Stomach (tissue), 9 donors: Measurements from ENCODE around the gene AKNA. TPM values are rescaled to one million over a fixed set of nuclear protein-coding genes. Genes with fewer than 3 reads are reported as not detected.

Experiments used
- DNase-seq, 2 donors: peaks; one replicate each; pipeline versions ENCODE4 v3.0.0 to v3.0.0-alpha.2; 2013 to 2019
- H3K27ac ChIP-seq, 5 donors: fragments of 200-600 bp in 4 of 5; sonication (generic) in 4 of 5; one replicate each; pipeline ENCODE4 v1.5.1; 2013 to 2019; ENCODE audit warnings: mild to moderate bottlenecking in 1 of 5, moderate library complexity in 1 of 5
- H3K27me3 ChIP-seq, 3 donors: fragments of 200-600 bp; sonication (generic); one replicate each; pipeline ENCODE4 v1.5.1; 2017 to 2019; ENCODE audit warnings: mixed run types in 1 of 3
- H3K36me3 ChIP-seq, 4 donors: fragments of 200-600 bp; sonication (generic); 1 replicate in 3 of 4; 2 replicates in 1 of 4; pipeline ENCODE4 v1.5.1; 2016 to 2019
- H3K4me1 ChIP-seq, 4 donors: fragments of 200-600 bp; sonication (generic); one replicate each; pipeline ENCODE4 v1.5.1; 2016 to 2019
- H3K4me3 ChIP-seq, 4 donors: fragments of 200-600 bp; sonication (generic) in 3 of 4; one replicate each; pipeline ENCODE4 v1.5.1; 2016 to 2019; ENCODE audit warnings: mild to moderate bottlenecking in 1 of 4
- H3K9me3 ChIP-seq, 4 donors: fragments of 200-600 bp; sonication (generic); one replicate each; pipeline ENCODE4 v1.5.1; 2016 to 2019
- EP300 ChIP-seq: sonication (generic); formaldehyde crosslinking; IDR thresholded peaks from one replicate; pipeline ENCODE4 v1.6.1; 2017; ENCODE audit warnings: antibody characterized with exemption
- POLR2A ChIP-seq, 4 donors: fragments of 450-650 bp; IDR thresholded peaks; one replicate each; pipeline ENCODE4 v1.6.1; 2016; ENCODE audit warnings: antibody characterized with exemption in 4 of 4, control low read depth in 2 of 4, mild to moderate bottlenecking in 1 of 4, moderate library complexity in 1 of 4
- POLR2AphosphoS5 ChIP-seq, 3 donors: sonication (generic); formaldehyde crosslinking; IDR thresholded peaks; one replicate each; pipeline ENCODE4 v1.6.1; 2016; ENCODE audit warnings: antibody characterized with exemption in 3 of 3
- WGBS, 5 donors: extraction: QIAGEN DNeasy Blood & Tissue Kit in 3 of 5; methylation state at CpG; one replicate each; pipeline versions ENCODE4 v1.1.5 to v1.1.7; 2013 to 2018; 5-methylcytosine and 5-hydroxymethylcytosine counted together
- intact Hi-C: fragments of 100-400 bp; cut with DNase I; formaldehyde crosslinking; loops from one replicate; pipeline ENCODE4 v1.15.1; 2023; ENCODE audit warnings: low total_unique reads
- polyA plus RNA-seq, 3 donors: library from polyadenylated mRNA; stranded (reverse); fragments of 200-250 nt; gene quantifications; one replicate each; pipeline ENCODE4 v1.2.3, GENCODE V29; 2013
- total RNA-seq, 5 donors: library from RNA; depleted of rRNA; stranded (reverse); fragments of >200 nt; gene quantifications; one replicate each; pipeline versions ENCODE4 v1.1.0 to v1.2.3, GENCODE V29; 2014 to 2016
- TF ChIP-seq, protein P1 (sequence below), 7 experiments: fragments of 450-650 bp in 4 of 7; fragments of 200-600 bp in 3 of 7; sonication (generic) in 3 of 7; IDR thresholded peaks; one replicate each; pipeline ENCODE4 v1.5.1; 2016 to 2019; ENCODE audit warnings: antibody characterized with exemption in 7 of 7, control low read depth in 2 of 7, mild to moderate bottlenecking in 1 of 7
- donor health status: healthy with polysubstance abuse.
- donor health status: Bipolar disorder and iron deficiency.
- donor health status: healthy.

The AKNA gene
- total and polyA plus RNA-seq, 8 donors, result 12.2 to 85.8 (median 16.6) TPM

DNA sequence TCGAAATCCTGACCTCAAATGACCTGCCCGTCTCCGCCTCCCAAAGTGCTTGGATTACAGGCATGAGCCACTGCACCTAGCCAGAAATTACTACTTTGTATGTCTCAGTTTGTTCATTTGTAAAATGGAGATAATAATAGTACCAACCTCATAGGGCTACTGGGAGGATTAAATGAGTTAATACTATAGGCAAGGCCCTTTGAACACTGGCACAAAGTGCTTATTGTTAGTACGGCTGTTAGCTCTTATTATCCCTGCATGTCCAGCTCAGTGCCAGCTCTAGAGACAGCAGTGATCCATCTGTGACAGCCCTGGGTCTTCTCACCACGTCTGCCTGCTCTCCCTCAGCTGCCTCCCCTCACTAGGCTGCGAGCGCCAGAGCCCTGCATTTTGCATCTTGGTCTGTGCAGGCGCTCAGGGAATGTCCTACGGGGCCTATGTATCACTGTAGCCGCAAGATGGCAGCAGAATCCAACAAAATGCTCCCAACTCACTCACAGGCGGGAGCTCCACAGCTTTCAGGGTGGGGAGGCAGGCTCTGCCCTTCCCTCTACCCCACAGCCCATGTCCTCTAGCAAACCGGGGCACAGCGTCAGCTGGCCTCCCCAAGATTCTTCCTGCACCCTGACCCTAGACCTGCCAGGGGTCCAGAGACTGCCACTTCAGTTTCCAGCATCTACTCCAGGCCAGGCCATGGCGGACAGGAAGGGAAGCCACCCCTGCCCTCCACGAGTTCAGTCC lies 17.7 kb upstream of the AKNA start:
- no peak overlapping the region for H3K4me3 ChIP-seq
- TF ChIP-seq, protein P1, sequence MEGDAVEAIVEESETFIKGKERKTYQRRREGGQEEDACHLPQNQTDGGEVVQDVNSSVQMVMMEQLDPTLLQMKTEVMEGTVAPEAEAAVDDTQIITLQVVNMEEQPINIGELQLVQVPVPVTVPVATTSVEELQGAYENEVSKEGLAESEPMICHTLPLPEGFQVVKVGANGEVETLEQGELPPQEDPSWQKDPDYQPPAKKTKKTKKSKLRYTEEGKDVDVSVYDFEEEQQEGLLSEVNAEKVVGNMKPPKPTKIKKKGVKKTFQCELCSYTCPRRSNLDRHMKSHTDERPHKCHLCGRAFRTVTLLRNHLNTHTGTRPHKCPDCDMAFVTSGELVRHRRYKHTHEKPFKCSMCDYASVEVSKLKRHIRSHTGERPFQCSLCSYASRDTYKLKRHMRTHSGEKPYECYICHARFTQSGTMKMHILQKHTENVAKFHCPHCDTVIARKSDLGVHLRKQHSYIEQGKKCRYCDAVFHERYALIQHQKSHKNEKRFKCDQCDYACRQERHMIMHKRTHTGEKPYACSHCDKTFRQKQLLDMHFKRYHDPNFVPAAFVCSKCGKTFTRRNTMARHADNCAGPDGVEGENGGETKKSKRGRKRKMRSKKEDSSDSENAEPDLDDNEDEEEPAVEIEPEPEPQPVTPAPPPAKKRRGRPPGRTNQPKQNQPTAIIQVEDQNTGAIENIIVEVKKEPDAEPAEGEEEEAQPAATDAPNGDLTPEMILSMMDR (IDR thresholded peaks at IDR 0.05), result peak in 5 of 7 experiments; percentile 55 to 80 (median 75)
- TF ChIP-seq POLR2A (IDR thresholded peaks at IDR 0.05), result no peak
- peak in 1 of 3 donors; percentile 36 for TF ChIP-seq POLR2AphosphoS5 (IDR thresholded peaks at IDR 0.05)
- peaks cover 0 to 45% (median 13%) of the 10 kb centered on the region in 4 donors for H3K36me3 ChIP-seq
- H3K9me3 ChIP-seq, result no peaks in the 10 kb centered on the region
- DNase-seq, result peak; percentile 81 to 94
- no peaks in the 10 kb centered on the region for H3K27me3 ChIP-seq
- 24 to 31% (median 24%) methylated on average over 14 to 15 of the region's 15 CpGs for WGBS, 5 donors
- no peak overlapping the region for H3K27ac ChIP-seq
- peaks cover 0 to 8% (median 3%) of the 10 kb centered on the region in 4 donors for H3K4me1 ChIP-seq
- intact Hi-C loops, result loop anchor here (5.0 kb wide), 1 partner anchor 247 kb away; no protein-coding TSS in a partner anchor

DNA sequence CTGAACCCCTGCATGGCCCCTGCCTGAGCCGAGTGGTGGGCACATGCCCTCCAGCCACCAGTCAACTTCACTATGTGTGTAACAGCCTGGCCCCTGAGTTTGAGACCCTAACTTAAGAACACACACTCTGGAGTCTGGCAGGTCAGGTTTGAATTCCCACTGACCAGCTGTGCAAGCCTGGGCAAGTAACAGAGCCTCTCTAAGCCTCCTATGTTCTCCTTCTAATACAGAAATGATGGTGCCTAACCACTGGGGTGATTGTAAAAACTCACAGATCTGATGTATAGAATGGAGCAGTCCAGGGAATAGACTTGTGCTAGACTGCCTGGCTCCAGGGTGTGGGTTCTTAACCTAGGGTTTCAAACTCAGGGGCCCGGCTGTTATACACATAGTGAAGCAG lies 16.7 kb upstream of the AKNA start:
- WGBS, 5 donors, result 74 to 94% (median 89%) methylated on average over 2 of the region's 2 CpGs
- H3K9me3 ChIP-seq, result no peaks in the 10 kb centered on the region
- DNase-seq, result no peak
- no peak overlapping the region for H3K4me3 ChIP-seq
- H3K36me3 ChIP-seq, result peaks cover 0 to 45% (median 13%) of the 10 kb centered on the region in 4 donors
- peaks cover 0 to 8% (median 3%) of the 10 kb centered on the region in 4 donors for H3K4me1 ChIP-seq
- TF ChIP-seq, protein P1 (IDR thresholded peaks at IDR 0.05), result no peak
- TF ChIP-seq POLR2AphosphoS5 (IDR thresholded peaks at IDR 0.05) (no peak), POLR2A (IDR thresholded peaks at IDR 0.05) (no peak), EP300 (no peak)
- H3K27me3 ChIP-seq, result no peaks in the 10 kb centered on the region
- no peak overlapping the region for H3K27ac ChIP-seq
- intact Hi-C loops, result no loop called here

DNA sequence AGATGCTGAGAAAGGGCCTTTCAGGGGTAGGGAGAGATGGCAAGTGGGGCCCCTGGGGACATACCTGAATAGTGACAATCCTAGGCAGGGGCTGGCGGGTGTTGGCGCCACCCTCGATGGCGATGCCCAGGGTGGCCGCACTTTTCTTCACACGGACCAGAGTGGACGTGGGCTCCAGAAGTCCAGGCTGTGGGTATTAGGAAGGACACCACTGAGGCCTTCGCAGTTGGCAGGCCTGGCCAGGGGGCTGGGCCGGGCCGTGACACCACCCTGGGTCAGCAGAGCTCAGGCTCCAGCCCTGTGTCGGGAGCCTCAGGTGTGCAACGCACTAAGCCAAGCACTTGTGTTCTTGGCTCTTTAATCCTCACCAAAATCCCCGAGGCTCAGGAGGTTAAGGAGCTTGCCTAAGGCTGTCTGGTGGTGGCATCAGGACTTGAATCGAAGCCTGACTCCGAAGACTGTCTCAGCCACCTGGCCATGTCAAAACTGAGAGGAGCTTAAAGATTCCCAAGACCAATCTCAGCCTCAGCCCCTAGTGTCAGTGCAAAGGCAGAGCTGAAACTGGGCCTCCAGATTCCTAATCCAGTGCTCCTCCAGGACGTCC lies 15.5 kb upstream of the AKNA start:
- H3K4me3 ChIP-seq, result no peak overlapping the region
- no peak for DNase-seq
- peaks cover 0 to 14% (median 7%) of the 10 kb centered on the region in 4 donors for H3K4me1 ChIP-seq
- no peaks in the 10 kb centered on the region for H3K9me3 ChIP-seq
- H3K36me3 ChIP-seq, result peaks cover 0 to 45% (median 13%) of the 10 kb centered on the region in 4 donors
- H3K27me3 ChIP-seq, result no peaks in the 10 kb centered on the region
- no peak overlapping the region for H3K27ac ChIP-seq
- 88 to 100% (median 92%) methylated on average over 6 to 16 of the region's 16 CpGs for WGBS, 5 donors
- TF ChIP-seq POLR2AphosphoS5 (IDR thresholded peaks at IDR 0.05), result no peak
- TF ChIP-seq, protein P1 (IDR thresholded peaks at IDR 0.05), result no peak
- no peak for TF ChIP-seq POLR2A (IDR thresholded peaks at IDR 0.05)
- TF ChIP-seq EP300, result no peak
- intact Hi-C loops, result no loop called here

DNA sequence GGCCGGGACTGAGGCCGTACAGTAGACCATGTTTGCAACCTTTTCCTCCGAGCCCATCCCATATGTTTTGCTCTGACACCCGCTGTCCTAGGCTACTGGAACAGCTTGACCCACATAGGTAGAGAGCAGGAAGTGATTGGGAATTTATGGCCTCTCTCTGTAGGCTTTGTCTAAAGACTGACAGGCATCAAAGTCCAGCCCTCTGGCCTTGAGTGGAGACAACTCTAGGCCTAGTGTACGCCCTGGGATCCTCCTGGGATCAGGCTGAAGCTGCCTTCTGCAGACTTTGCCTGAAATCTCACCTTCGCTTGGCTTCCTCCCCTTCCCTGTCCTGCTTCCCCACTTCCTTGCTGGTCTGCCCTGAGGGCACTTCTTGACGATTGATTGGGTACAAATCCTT lies 13.6 kb upstream of the AKNA start:
- Histone ChIP-seq H3K27ac (no peak overlapping the region), H3K4me1 (peaks cover 0 to 27% (median 23%) of the 10 kb centered on the region in 4 donors), H3K36me3 (peaks cover 0 to 31% (median 10%) of the 10 kb centered on the region in 4 donors), H3K4me3 (no peak overlapping the region), H3K27me3 (no peaks in the 10 kb centered on the region), H3K9me3 (no peaks in the 10 kb centered on the region)
- 66 to 77% (median 70%) methylated on average over 7 of the region's 7 CpGs for WGBS, 5 donors
- no peak for TF ChIP-seq EP300
- TF ChIP-seq POLR2AphosphoS5 (IDR thresholded peaks at IDR 0.05), result no peak
- TF ChIP-seq POLR2A (IDR thresholded peaks at IDR 0.05), result no peak
- TF ChIP-seq, protein P1 (IDR thresholded peaks at IDR 0.05), result no peak
- DNase-seq, result no peak
- intact Hi-C loops, result no loop called here
